CD1c-positive myeloid dendritic cell (primary cell): ENCODE data around the gene ART4.

ENCODE experiments used
- DNase-seq: peaks from one replicate; pipeline ENCODE4 v3.0.0-alpha.2; 2016; ENCODE audit errors: extremely low spot score

The ART4 gene

GRCh38 chr12:14843425-14843887 lies at the start of gene ART4:
ART4 (minus strand) TSS chr12:14843526; CDS start chr12:14843113, 413 bp downstream.
- no peak for DNase-seq

GRCh38 chr12:14892726-14893505 lies 49.6 kb upstream of the ART4 start:
- no peak for DNase-seq

- no peak for DNase-seq
Measured at GRCh38 chr12:14890701-14891100, 47.4 kb upstream of the ART4 start.

GRCh38 chr12:14886271-14886670 lies 42.9 kb upstream of the ART4 start:
- DNase-seq = no peak

- DNase-seq = peak; percentile 10
Measured at GRCh38 chr12:14885718-14886221, 42.4 kb upstream of the ART4 start, which contains the start of gene MGP. MGP (minus strand) TSS chr12:14885854; CDS start chr12:14885791, 63 bp downstream.

GRCh38 chr12:14884458-14884878 lies 41.1 kb upstream of the ART4 start:
- peak; percentile 88 for DNase-seq

- DNase-seq = no peak
Measured at GRCh38 chr12:14883686-14884085, 40.4 kb upstream of the ART4 start.

GRCh38 chr12:14880890-14881453 lies 37.6 kb upstream of the ART4 start:
- DNase-seq = no peak

- DNase-seq = no peak
Measured at GRCh38 chr12:14879222-14879933, 36.1 kb upstream of the ART4 start.

- no peak for DNase-seq
Measured at GRCh38 chr12:14878488-14878887, 35.2 kb upstream of the ART4 start.

- DNase-seq = no peak
Measured at GRCh38 chr12:14876833-14877232, 33.5 kb upstream of the ART4 start.

- no peak for DNase-seq
Measured at GRCh38 chr12:14874882-14875281, 31.6 kb upstream of the ART4 start.

GRCh38 chr12:14873440-14874185 lies 30.3 kb upstream of the ART4 start:
- peak; percentile 9 for DNase-seq

- DNase-seq = no peak
Measured at GRCh38 chr12:14871886-14872285, 28.6 kb upstream of the ART4 start.

- no peak for DNase-seq
Measured at GRCh38 chr12:14871247-14871646, 27.9 kb upstream of the ART4 start.

GRCh38 chr12:14868916-14869506 lies 25.7 kb upstream of the ART4 start:
- no peak for DNase-seq

GRCh38 chr12:14860490-14860889 lies 17.2 kb upstream of the ART4 start:
- DNase-seq = no peak

GRCh38 chr12:14858513-14858912 lies 15.2 kb upstream of the ART4 start:
- no peak for DNase-seq

GRCh38 chr12:14854586-14855183 lies 11.4 kb upstream of the ART4 start:
- no peak for DNase-seq

GRCh38 chr12:14853961-14854360 lies 10.6 kb upstream of the ART4 start:
- DNase-seq = no peak

- no peak for DNase-seq
Measured at GRCh38 chr12:14852880-14853279, 9.6 kb upstream of the ART4 start.
